Prostate gland (tissue), 2 donors: ENCODE data around the gene ZFHX3.

Source experiments
- CTCF ChIP-seq, 4 experiments: fragments of 200-600 bp in 2 of 4; fragments of 450-650 bp in 2 of 4; sonication (generic) in 2 of 4; IDR thresholded peaks; 1 replicate in 3 of 4; 2 replicates in 1 of 4; pipeline ENCODE4 v1.5.1; 2016 to 2019; ENCODE audit warnings: antibody characterized with exemption in 4 of 4, mild to moderate bottlenecking in 2 of 4, moderate library complexity in 2 of 4
- POLR2AphosphoS5 ChIP-seq: sonication (generic); formaldehyde crosslinking; IDR thresholded peaks from one replicate; pipeline ENCODE4 v1.6.1; 2017; ENCODE audit warnings: antibody characterized with exemption

GRCh38 chr16:72884573-72884972, 163.4 kb downstream of the ZFHX3 start:
- no peak for TF ChIP-seq CTCF (IDR thresholded peaks at IDR 0.05)
- TF ChIP-seq POLR2AphosphoS5 = no peak
